K562 (cell line): ENCODE results near the gene PNMA8B. TPM values are rescaled to one million over a fixed set of nuclear protein-coding genes. Genes with fewer than 3 reads are reported as not detected.
"Not testable (repeated sequence)": the region's sequence is repeated elsewhere in the genome, so short reads cannot be mapped to it uniquely, and the experiment has no call there.

ENCODE experiments used
- ATAC-seq: fragments of 200-7000 bp; cut with Tn5 transposase; 3 replicates; pipeline ENCODE4 v1.9.1; 2020; ENCODE audit warnings: moderate library complexity
- BruUV-seq: library from RNA; stranded (reverse); fragments of 400-500 nt; replicated peaks from 2 replicates; lab custom pipeline; 2021; lab: Mats Ljungman, UMichigan
- CTCF ChIA-PET: fragments of 300-600 bp; formaldehyde crosslinking; extraction: SDS; loops from one replicate; lab custom pipeline; 2021; ENCODE audit warnings: low intra/inter-chr PET ratio; lab: Yijun Ruan, JAX
- POLR2A ChIA-PET: fragments of 300-600, 350-650 bp; sonication (Branson Sonifier 250); formaldehyde crosslinking; extraction: SDS; loops from one replicate; lab custom pipeline; 2021; ENCODE audit warnings: antibody characterized with exemption, inconsistent platforms; lab: Yijun Ruan, JAX
- DNase-seq, 4 experiments: peaks; one replicate each; pipeline versions ENCODE4 v3.0.0 to v3.0.0-alpha.2; 2011 to 2018; ENCODE audit warnings: low spot score in 3 of 4, mixed read lengths in 3 of 4; ENCODE audit errors: extremely low read depth in 1 of 4
- FAIRE-seq: peaks from 2 replicates; lab custom pipeline; 2011; peaks lifted over from hg19 to GRCh38; lab: Jason Lieb, UNC
- H2AFZ ChIP-seq: 2 replicates; pipeline ENCODE4 v1.6.0; 2011; ENCODE audit warnings: low read depth, low read length, control low read depth, inconsistent platforms
- H3K27ac ChIP-seq: fragments of 200-600 bp; 3 replicates; pipeline ENCODE4 v1.8.0; 2011; ENCODE audit warnings: low read depth, mild to moderate bottlenecking, control low read depth, inconsistent platforms, low read length, moderate library complexity, mixed read lengths; ENCODE audit errors: extremely low read depth
- H3K27me3 ChIP-seq, 2 experiments: fragments of 300-600 bp in 1 of 2; 2 replicates in 1 of 2; 3 replicates in 1 of 2; pipeline versions ENCODE4 v1.6.0 to v1.8.0; 2011; ENCODE audit warnings: inconsistent platforms in 2 of 2, low read length in 2 of 2, mild to moderate bottlenecking in 1 of 2, mixed read lengths in 1 of 2, moderate library complexity in 1 of 2; ENCODE audit not compliant: control insufficient read depth in 2 of 2, insufficient read depth in 2 of 2
- H3K36me3 ChIP-seq: fragments of 300-600 bp; 3 replicates; pipeline ENCODE4 v1.8.0; 2011; ENCODE audit warnings: mild to moderate bottlenecking, low read length, inconsistent platforms; ENCODE audit not compliant: control insufficient read depth, insufficient read depth
- H3K4me1 ChIP-seq, 2 experiments: fragments of 200-600 bp in 1 of 2; replicated peaks in 1 of 2; 2 replicates in 1 of 2; 3 replicates in 1 of 2; pipeline versions ENCODE4 v1.5.1 to v1.8.0; 2011; ENCODE audit warnings: inconsistent platforms in 2 of 2, low read length in 2 of 2, mild to moderate bottlenecking in 1 of 2, mixed read lengths in 1 of 2, moderate library complexity in 1 of 2; ENCODE audit not compliant: control insufficient read depth in 2 of 2, insufficient read depth in 2 of 2
- H3K4me2 ChIP-seq: 2 replicates; pipeline ENCODE4 v1.6.1; 2011; ENCODE audit warnings: low read length, control low read depth, inconsistent platforms, mixed read lengths; ENCODE audit not compliant: insufficient read depth
- H3K4me3 ChIP-seq: fragments of 200-600 bp; sonication (generic), shearing (Covaris generic); 2 replicates; pipeline ENCODE4 v1.5.1; 2016; ENCODE audit warnings: control low read depth, inconsistent platforms
- H3K79me2 ChIP-seq: fragments of 200-600 bp; 3 replicates; pipeline ENCODE4 v1.8.0; 2011; ENCODE audit warnings: low read length, inconsistent platforms; ENCODE audit not compliant: control insufficient read depth, insufficient read depth
- H3K9ac ChIP-seq, 2 experiments: 2 replicates each; pipeline versions ENCODE4 v1.6.0 to v1.6.1; 2011; ENCODE audit warnings: low read depth in 2 of 2, low read length in 2 of 2, control low read depth in 1 of 2, inconsistent platforms in 1 of 2, mild to moderate bottlenecking in 1 of 2, mixed read lengths in 1 of 2; ENCODE audit not compliant: insufficient read depth in 1 of 2
- H3K9me1 ChIP-seq: one replicate; pipeline ENCODE4 v1.6.0; 2011; ENCODE audit warnings: inconsistent platforms, mild to moderate bottlenecking, low read length, moderate library complexity; ENCODE audit not compliant: control insufficient read depth, insufficient read depth
- H3K9me3 ChIP-seq: replicated peaks from 2 replicates; pipeline ENCODE4 v1.5.1; 2011; ENCODE audit warnings: low read depth, low read length, inconsistent platforms; ENCODE audit not compliant: control insufficient read depth, insufficient read depth
- H4K20me1 ChIP-seq: replicated peaks from 2 replicates; pipeline ENCODE4 v1.6.1; 2011; ENCODE audit warnings: low read length, inconsistent platforms, mixed read lengths; ENCODE audit not compliant: control insufficient read depth, insufficient read depth
- E4F1 ChIP-seq: fragments of 250-450 bp; sonication (Bioruptor Pico); IDR thresholded peaks from 2 replicates; pipeline ENCODE4 v1.5.0; 2021; ENCODE audit warnings: mild to moderate bottlenecking, borderline replicate concordance
- SPI1 ChIP-seq: IDR thresholded peaks from 2 replicates; pipeline ENCODE4 v1.6.1; 2011; ENCODE audit warnings: low read depth, low read length, control low read depth, borderline replicate concordance
- WGBS: fragments of 100-300 bp; shearing (Covaris generic); methylation state at CpG from one replicate; pipeline ENCODE4 v1.1.6; 2016; ENCODE audit warnings: low coverage, mixed read lengths; ENCODE audit not compliant: insufficient coverage; ENCODE audit errors: missing lambda C conversion rate; 5-methylcytosine and 5-hydroxymethylcytosine counted together
- in situ Hi-C: fragments of 300-500 bp; cut with MboI; formaldehyde crosslinking; loops from 4 replicates; pipeline ENCODE4 v1.15.0; 2018; ENCODE audit warnings: inconsistent platforms, mixed read lengths
- intact Hi-C: fragments of 100-400 bp; cut with micrococcal nuclease; formaldehyde crosslinking; loops from 2 replicates; pipeline ENCODE4 v1.14.2; 2022
- polyA plus RNA-seq, 8 experiments: library from polyadenylated mRNA; depleted of rRNA in 4 of 8; stranded (reverse) in 5 of 8; unstranded in 3 of 8; fragments of >200 nt; fragmentation: Nextera tagmentation in 2 of 8; fragmentation: Illumina TruSeq in 1 of 8; extraction: Ambion mirVana in 2 of 8; extraction: Trizol in 1 of 8; gene quantifications; 2 replicates each; pipeline versions ENCODE4 v1.2.1 to v1.2.3, GENCODE V29; 2011 to 2014; ENCODE audit warnings: inconsistent platforms in 1 of 8, missing spikeins in 1 of 8
- total RNA-seq, 7 experiments: library from RNA; depleted of rRNA in 6 of 7; stranded (reverse); fragments of >200 nt in 6 of 7; fragmentation: Illumina TruSeq in 2 of 7; extraction: Trizol in 2 of 7; gene quantifications; 2 replicates each; pipeline versions ENCODE4 v1.2.1 to v1.2.3, GENCODE V29; 2011 to 2021; ENCODE audit warnings: low replicate concordance in 1 of 7

The PNMA8B gene
- total and polyA plus RNA-seq, 9 of the 15 experiments (the other 6 are each of a cell fraction or from before 2014, with no cell fraction given): not detected

GRCh38 chr19:46524308-46524707 lies 28.6 kb upstream of the PNMA8B start (continued):
- no peak for TF ChIP-seq E4F1 (CRISPR knock-in tag)

GRCh38 chr19:46522988-46523387 lies 27.3 kb upstream of the PNMA8B start:
- intact Hi-C loops, FAIRE-seq, in situ Hi-C loops, H3K9me3 ChIP-seq, H3K79me2 ChIP-seq, DNase-seq, H3K4me2 ChIP-seq, H2AFZ ChIP-seq, ATAC-seq, H3K27me3 ChIP-seq, H3K36me3 ChIP-seq, H3K4me1 ChIP-seq, H3K4me3 ChIP-seq, H3K27ac ChIP-seq, CTCF ChIA-PET, H3K9ac ChIP-seq, H3K9me1 ChIP-seq, H4K20me1 ChIP-seq, BruUV-seq: not testable (repeated sequence)
- POLR2A ChIA-PET: interaction anchor here (0.5 kb wide), 1 partner anchor 8 kb away, joined by 3 read pairs; no protein-coding TSS in a partner anchor
- TF ChIP-seq SPI1: peak; percentile 81
- WGBS: 0% methylated on average over 3 of the region's 4 CpGs
